Measurements from ENCODE around the gene ASTL.
"Not testable (repeated sequence)": the region's sequence is repeated elsewhere in the genome, so short reads cannot be mapped to it uniquely, and the experiment has no call there.

ASTL gene

DNA sequence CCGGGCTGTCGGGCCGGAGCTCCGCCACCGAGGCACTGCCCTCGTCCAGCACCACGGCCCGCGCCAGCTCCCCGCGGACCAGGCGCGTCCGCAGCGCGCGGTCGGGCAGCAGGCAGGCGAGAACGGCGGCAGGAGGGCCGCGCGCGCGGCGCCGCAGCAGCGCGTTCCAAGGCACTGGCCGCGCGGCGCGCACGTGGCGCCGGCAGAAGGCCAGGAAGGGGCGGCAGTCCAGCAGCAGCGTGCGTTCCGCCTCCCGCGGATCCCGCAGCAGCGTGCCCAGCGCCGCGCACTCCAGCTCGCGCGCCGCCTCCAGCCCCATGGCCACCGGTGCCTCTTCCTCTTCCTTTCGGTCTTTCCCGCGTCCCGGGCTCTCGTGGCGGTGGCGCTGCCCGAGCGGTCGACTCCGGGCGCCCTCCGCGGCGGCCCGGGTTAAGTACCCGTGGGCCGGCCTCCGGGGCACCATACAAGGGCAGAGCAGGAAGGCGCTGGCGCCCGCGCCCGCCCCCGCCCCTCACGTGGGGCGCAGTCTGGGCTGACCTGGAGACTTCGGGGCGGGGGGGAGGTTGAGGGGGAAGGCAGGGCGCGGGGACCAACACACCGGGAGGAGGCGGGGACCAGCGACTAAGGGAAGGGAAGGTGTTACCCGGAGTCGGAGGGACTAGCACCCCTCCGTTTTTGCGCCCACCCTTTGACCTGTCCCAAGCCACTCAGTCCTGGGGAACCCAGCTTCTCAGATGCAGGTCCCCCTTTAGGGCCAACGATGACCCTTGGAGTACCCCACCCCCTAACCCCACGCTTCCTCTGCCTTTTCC lies 6.9 kb upstream of the ASTL start, which contains the start of gene DUSP2:
Gene DUSP2 (minus strand): TSS at position 405 of the 812 bp plus-strand sequence. CDS start 86 bp downstream, at position 319.
- DNase-seq = no peak

DNA sequence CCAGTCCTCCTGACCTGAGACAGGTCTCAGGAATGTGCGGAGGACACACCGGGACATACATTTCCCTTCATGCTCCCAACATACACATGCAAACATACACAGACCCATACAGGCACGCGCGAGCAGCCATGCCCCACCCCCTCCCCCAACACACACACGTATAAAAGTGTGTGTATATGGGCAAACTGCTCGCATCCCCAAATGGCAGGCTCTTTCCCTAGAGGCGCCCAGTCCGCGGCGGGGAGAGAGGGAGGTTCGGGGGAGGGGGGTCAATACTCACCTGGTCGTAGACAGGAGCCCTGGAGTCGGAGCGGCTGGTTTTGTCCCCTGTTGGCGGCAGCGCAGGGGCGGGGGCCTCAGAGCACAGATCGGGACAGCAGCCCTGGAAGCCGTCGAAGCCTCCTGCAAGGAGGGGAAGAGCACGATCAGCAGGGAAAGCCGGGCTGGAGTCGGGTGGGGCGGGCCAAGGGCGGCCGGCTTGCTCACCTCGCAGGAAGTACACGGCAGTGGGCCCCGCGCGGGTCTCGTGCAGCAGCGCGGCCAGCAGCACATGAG lies 6.3 kb upstream of the ASTL start:
- no peak for DNase-seq

GRCh38 chr2:96143848-96144480 lies 5.7 kb upstream of the ASTL start:
- peak; percentile 22 to 71 for DNase-seq

DNA sequence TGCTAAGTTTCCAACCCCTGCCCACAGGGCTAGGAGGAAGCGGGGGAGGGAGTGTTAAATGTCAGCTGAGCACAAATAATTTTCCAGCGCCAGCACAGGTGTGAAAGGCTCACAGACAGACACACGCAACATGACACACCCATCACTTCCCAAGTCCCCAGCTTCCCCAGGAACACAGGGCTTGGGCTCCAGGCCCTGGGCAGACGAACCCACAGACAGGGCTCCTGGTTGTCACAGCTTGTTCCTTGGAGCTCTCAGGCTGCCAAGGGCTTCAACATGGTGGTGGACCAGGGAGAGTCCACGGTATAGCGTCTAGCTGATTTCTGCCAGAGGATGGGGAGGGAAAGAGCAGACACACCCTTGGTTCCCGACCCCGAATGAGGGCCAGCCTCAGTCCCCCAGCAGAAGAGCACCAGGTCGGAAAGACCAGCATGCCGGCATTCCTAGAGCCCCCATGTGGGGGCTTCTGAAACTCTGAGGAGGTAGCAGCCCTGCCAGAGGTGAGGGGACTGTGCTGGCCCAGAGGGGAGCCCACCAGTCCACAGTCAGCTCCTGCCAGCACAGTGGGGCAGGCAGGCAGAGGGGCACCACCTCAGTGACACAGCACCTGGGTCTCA lies 5.0 kb upstream of the ASTL start:
- DNase-seq = no peak

DNA sequence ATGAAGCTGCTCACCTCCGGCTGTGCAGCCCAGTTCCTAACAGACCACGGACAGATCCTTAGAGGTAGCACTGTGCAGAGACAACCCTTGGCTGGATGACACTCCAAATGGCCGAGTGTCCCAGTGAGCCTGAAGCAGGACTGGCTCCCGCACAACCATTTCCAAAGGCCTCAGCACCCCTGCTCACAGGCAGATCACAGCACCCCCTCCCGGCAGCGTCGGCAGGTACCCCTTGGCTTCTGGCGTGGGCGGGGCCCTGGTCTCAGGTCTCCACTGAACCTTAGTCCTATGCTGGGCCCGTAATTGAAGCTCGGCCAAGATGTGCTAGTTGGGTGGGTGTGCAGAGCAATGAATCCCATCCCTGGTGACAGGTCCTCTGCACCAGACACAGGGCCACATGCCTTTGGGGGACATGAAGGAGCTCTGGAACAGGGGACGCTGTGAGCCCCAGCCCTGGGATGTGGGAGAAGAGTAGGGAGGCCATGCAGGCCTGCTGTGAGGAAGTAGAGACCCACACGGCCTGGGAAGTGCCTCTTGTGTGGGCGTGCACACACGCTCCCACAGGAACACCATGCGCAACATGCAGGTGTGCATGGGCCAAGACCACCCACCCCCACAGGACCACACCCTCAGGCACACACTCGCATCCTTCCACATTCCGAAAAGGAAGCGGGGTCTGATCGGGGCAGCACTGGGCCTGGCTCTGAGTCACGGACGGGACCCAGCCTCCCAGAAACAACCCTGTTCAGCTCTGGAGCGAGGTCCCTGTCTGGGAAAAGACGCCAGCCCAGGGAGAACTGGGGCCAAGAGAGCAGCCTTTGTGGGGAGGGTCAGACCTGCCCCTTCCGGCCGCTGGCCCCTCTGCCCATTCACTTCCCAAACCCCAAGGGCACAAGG lies 4.2 kb upstream of the ASTL start:
- no peak for DNase-seq

DNA sequence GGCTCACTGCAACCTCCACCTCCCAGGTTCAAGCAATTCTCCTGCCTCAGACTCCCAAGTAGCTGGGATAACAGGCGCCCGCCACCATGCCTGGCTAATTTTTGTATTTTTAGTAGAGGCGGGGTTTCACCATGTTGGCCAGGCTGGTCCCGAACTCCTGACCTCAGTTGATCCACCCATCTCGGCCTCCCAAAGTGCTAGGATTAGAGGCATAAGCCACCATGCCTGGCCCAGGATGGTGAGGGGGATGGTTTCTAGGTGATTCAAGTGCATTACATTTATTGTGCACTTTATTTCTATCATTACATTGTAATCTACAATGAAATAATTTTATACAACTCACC lies 3.3 kb upstream of the ASTL start:
- DNase-seq = not testable (repeated sequence)

GRCh38 chr2:96140941-96141623 lies 2.8 kb upstream of the ASTL start:
- DNase-seq = no peak

DNA sequence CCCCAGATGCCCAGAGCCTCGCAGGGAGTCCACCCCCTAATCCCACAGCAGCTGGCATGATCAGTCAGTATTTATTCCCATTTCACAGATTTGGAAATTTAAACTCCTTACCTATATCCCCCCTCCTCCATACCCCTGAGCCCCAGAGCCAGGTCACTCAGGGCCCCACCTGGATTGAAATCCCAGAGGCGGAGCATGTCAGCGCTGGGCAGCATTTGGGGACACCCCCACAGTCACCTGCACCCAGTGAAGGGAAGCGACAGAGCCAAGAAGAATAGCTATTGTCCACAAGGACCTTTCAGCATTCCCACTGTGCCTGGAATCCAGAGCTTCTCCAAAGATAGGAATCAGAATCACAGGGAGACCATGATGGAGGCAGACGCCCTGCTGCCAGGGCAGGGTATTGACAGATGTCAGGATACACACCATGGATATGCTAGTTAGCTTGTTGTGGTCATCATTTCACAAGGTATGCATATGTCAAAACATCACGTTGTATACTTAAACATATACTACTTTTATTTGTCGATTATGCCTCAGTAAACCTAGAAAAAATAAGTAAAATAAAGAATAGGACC lies 968 bp upstream of the ASTL start:
- no peak for DNase-seq

- no peak for DNase-seq
These were observed 752 bp downstream of the ASTL start for GRCh38 chr2:96137321-96138178.

DNA sequence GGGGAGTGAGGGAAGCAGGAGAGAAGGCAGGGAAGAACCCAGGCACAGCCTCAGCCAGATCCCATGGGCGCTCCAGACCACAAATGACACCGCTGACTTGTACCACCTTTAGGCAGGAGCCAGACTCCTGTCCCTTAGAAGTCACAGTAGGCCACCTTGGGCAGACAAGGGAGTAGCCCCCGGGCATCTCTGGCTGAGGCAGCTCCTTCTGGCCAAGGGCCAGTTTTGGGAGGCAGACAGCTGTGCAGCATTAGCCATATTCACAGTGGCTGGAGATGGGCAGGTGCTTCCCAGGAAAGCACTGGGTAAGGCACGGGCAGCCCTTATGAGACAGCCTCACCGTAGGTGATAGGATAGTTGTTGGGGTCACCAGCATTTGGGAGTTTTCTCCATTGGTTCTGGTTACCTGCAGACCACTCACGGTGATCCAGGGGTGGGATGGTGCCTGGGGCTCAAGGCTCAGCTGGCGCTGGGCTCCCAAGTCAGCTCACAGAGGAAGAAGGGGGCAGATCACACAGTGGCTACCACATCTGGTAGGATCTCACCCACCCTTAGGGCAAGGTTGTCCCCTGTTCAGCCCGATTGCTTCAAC lies 2.1 kb downstream of the ASTL start:
- peak; percentile 19 to 23 for DNase-seq

GRCh38 chr2:96135621-96136020 lies 2.7 kb downstream of the ASTL start:
- DNase-seq = no peak

GRCh38 chr2:96135171-96135570 lies 3.1 kb downstream of the ASTL start:
- DNase-seq = no peak

DNA sequence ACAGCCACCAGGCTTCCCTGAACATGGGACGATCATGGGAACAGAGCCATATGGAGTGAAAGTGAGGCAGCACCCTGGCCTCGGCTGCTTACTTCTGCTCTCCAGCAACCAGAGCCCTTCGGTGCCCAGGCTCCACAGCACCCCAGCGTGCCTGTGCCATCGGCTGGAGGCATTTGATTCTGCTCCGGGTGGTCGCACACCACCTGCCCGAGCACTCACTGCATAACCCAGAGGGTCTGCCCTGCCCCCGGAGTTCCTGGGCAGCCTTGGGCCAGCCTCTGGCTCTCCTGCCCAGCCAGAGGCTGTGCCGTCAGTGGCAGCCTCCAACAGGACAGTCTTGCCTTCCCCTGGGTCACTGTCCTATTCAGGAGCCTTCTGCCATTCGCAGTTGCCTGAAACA lies 3.9 kb downstream of the ASTL start:
- DNase-seq = no peak

DNA sequence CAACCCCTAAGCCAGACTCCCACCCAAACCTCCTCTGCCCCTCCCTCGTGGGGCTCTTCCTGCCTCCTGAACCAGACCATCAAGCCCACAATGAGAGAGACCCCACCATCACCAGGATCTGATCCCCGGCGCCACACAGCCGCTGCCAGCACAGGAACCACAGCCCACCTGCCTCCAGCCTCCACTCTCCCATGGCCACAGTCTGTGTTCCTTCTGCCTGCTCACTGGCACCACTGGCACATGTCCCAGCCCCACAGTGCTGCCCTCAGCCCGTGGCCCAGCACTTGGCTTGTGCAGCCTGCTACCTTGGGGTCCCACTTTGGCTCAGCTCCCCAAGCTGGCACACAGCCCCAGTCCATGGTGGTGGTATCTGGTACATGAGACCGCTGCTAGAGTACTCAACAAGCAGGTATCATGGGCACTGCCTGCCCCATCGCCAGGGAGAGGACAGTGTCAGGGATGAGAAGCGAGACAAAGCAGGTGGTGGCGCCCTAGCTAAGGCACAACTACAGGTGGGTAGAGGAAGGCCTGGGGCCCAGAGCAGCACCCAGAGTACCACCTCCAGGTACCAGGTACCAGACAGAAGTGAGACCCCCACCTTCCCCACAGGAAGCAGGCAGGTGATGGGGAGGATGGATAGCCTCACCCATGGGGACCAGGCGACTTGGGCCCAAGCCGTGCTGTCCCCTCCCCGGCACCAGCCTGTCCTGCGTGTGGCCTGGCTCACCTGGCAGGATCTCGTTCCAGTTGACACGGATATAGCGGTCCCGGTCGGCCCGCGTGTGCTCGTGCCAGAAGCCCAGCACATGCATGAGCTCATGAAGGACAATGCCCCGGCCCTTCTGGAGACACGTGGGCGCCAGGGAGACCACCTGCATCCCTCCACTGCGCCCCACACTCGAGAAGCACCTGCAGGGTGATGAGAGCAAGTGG lies 6.2 kb downstream of the ASTL start:
- DNase-seq = no peak

- no peak for DNase-seq
These were observed 7.0 kb downstream of the ASTL start for GRCh38 chr2:96131152-96131812.

DNA sequence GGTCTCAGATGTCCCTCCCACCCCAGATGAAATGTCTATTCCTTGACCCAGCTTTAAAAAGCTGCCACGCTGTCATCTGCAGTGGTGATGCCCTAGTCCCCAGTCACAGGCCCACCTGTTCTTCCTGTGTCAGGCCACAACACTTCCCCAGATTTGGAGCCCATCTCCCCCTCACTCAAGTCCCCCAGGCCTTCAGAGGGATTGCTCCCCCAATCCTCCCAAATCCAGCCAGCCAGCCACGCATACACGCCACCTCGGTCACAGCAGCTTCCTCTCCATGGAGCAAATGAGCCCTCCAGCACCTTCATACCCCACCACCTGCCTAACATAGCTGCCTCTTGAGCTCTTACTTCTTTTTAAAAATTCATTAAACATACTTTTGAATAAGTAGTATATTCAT lies 7.8 kb downstream of the ASTL start:
- DNase-seq = no peak

DNA sequence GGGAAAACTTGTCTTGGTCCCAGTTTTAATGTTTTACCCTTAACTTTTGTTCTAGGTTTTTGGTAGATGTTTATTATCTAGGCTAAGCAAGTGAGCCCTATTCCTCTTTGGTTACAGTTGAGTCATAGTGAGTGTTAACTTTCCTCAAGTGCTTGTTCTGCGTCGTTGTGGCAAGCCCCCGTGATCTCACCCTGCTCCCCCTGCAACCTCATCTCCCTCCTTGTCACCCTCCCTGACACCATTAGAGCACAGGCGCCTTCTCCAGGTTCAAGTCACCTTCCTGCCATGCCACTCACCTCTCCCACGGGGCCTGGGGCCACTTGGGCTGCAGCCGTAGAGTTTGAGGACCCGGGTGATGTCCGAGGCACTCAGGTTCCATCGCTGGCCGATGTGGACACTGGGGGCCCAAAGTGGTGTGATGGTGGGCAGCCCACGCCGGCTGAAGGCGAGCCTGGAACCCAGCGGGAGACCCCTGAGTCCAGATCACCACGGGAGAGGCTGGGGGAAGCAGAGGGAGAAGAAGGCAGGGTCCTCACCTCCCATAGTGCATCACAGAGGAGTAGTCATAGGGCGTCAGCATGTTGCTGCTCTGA lies 8.7 kb downstream of the ASTL start:
- no peak for DNase-seq

DNA sequence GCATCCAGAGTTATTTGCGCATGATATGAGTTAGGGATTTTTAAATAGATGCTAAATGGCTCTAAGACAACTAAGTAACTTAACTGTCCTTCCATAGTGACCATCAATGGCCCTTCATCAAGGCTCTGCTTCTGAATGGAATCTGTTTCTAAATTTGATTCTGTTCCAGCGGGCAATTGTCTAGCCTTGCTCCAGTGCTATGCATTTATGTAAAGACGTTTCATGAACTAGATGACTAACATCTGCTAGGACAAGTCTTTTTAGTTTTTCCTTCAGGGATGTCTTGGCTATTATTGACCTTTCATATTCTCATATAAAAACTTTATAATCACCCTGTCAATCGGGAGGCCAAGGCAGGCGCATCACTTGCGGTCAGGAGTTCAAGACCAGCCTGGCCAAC lies 9.8 kb downstream of the ASTL start:
- DNase-seq = no peak
